ENCODE results near the gene VMP1.
"Not testable (repeated sequence)": the region's sequence is repeated elsewhere in the genome, so short reads cannot be mapped to it uniquely, and the experiment has no call there.

Gene VMP1

DNA sequence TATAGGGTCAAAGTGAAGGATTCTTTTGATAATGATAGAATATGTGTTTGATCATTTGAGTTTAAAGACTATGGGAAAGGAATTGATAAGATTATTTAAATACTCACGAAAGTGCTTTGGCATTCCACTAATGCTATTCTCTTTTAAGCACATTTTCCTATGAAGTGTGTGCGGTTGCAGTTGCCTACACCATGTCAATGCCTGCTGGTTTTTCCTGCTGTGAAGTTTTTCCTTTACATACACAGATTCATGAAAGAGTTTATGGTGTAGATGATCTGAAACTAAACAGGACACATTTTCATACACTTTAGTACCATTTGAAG lies 78.7 kb downstream of the VMP1 start:
- no peak overlapping the region for H3K4me3 ChIP-seq (ENCODE audit: low read length)
- peaks cover 19% of the 10 kb centered on the region for H3K4me1 ChIP-seq (ENCODE audit: control insufficient read depth, low read length)
- no peaks in the 10 kb centered on the region for H3K36me3 ChIP-seq (ENCODE audit: control insufficient read depth, low read length)
- no peaks in the 10 kb centered on the region for H3F3A ChIP-seq (ENCODE audit: control insufficient read depth, insufficient read depth)
- TF ChIP-seq EZH2phosphoT487 (IDR thresholded peaks at IDR 0.05; ENCODE audit: borderline replicate concordance, low read length) (no peak), CTCF (IDR thresholded peaks at IDR 0.05; ENCODE audit: low read depth, low read length, poor library complexity, severe bottlenecking) (no peak)
- H3K4me2 ChIP-seq (ENCODE audit: low read length), result no peak overlapping the region
- no peaks in the 10 kb centered on the region for H3K9me2 ChIP-seq (replicated peaks; ENCODE audit: control insufficient read depth, low read length)
- no peaks in the 10 kb centered on the region for H4K20me1 ChIP-seq (ENCODE audit: control insufficient read depth, insufficient read depth, low read depth, low read length)
- H3K9me3 ChIP-seq (ENCODE audit: control insufficient read depth, insufficient read depth, low read length), result no peaks in the 10 kb centered on the region
- no peaks in the 10 kb centered on the region for H3K27me3 ChIP-seq (ENCODE audit: control insufficient read depth, low read length)
- H3K27ac ChIP-seq (ENCODE audit: low read depth, low read length), result no peak overlapping the region
- peaks cover 3% of the 10 kb centered on the region; the same call in 1 of the 2 replicates for H3K79me2 ChIP-seq (ENCODE audit: control insufficient read depth, low read length)

DNA sequence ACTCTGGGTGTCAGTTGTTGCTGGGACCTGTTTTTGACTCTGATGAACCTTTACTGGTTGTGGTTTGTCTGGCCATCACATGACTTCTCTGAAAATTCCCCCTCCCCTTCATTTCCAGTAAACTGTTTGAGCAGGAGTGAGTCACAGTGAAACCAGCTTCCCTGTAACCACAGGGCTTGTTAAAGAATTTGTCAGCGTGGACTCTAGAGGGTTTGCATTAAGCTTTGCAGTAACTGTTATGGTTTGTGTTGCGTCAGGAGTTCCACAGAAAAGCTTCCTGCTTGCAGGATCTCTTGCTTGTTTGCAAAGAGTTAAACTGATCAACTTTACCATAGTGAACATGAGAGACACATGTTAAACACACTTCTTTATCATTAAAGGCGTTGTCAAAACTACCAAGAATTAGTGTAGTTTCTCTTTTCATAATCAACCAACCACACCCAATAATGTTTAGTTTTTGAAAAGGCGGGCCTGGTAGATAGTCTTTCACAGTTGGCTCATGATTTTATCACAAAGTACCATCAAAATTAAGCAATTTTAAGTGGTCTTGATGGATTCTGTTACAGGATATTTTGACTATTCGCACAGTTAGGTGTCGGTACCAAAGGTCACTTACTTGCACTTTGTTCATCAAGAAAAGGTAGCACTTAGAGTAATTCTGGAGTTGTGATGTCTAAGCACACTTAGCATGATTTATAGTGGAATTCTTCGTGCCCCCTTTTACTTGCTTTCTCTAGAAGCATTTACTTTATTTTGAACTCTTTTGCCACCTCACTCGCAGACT lies 79.3 kb downstream of the VMP1 start:
- Histone ChIP-seq H3K79me2 (ENCODE audit: control insufficient read depth, low read length) (peaks cover 3% of the 10 kb centered on the region; the same call in 1 of the 2 replicates), H3K4me1 (ENCODE audit: control insufficient read depth, low read length) (peaks cover 19% of the 10 kb centered on the region), H3K4me3 (ENCODE audit: low read length) (no peak overlapping the region)

DNA sequence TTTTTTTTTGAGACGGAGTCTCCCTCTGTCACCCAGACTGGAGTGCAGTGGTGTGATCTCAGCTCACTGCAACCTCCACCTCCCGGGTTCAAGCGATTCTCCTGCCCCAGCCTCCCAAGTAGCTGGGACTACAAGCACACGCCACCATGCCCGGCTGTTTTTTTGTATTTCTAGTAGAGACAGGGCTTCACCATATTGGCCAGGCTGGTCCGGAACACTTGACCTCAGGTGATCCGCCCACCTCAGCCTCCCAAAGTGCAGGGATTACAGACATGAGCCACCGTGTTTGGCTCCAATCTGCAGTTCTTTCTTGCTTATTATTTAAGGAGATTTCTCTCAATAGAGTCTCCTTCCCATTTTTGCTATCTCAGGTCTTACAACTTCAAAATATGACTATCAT lies 82.4 kb downstream of the VMP1 start:
- H3K4me1 ChIP-seq (ENCODE audit: control insufficient read depth, low read length); H3K4me3 ChIP-seq (ENCODE audit: low read length); H3K27me3 ChIP-seq (ENCODE audit: control insufficient read depth, low read length); H3K9me3 ChIP-seq (ENCODE audit: control insufficient read depth, insufficient read depth, low read length); H4K20me1 ChIP-seq (ENCODE audit: control insufficient read depth, insufficient read depth, low read depth, low read length); H3K4me2 ChIP-seq (ENCODE audit: low read length); H3K27ac ChIP-seq (ENCODE audit: low read depth, low read length); H3K9me2 ChIP-seq (replicated peaks; ENCODE audit: control insufficient read depth, low read length); H3K79me2 ChIP-seq (ENCODE audit: control insufficient read depth, low read length); H3F3A ChIP-seq (ENCODE audit: control insufficient read depth, insufficient read depth); H3K36me3 ChIP-seq (ENCODE audit: control insufficient read depth, low read length): not testable (repeated sequence)

More for the DNA sequence above, 79.3 kb downstream of the VMP1 start:
- no peaks in the 10 kb centered on the region for H3K36me3 ChIP-seq (ENCODE audit: control insufficient read depth, low read length)
- no peaks in the 10 kb centered on the region for H3K9me2 ChIP-seq (replicated peaks; ENCODE audit: control insufficient read depth, low read length)
- no peaks in the 10 kb centered on the region for H3K27me3 ChIP-seq (ENCODE audit: control insufficient read depth, low read length)
- no peaks in the 10 kb centered on the region for H3F3A ChIP-seq (ENCODE audit: control insufficient read depth, insufficient read depth)
- no peak for TF ChIP-seq EZH2phosphoT487 (IDR thresholded peaks at IDR 0.05; ENCODE audit: borderline replicate concordance, low read length)
- no peak for TF ChIP-seq CTCF (IDR thresholded peaks at IDR 0.05; ENCODE audit: low read depth, low read length, poor library complexity, severe bottlenecking)
- H4K20me1 ChIP-seq (ENCODE audit: control insufficient read depth, insufficient read depth, low read depth, low read length), result no peaks in the 10 kb centered on the region
- no peak overlapping the region for H3K4me2 ChIP-seq (ENCODE audit: low read length)
- H3K9me3 ChIP-seq (ENCODE audit: control insufficient read depth, insufficient read depth, low read length), result no peaks in the 10 kb centered on the region
- no peak overlapping the region for H3K27ac ChIP-seq (ENCODE audit: low read depth, low read length)

DNA sequence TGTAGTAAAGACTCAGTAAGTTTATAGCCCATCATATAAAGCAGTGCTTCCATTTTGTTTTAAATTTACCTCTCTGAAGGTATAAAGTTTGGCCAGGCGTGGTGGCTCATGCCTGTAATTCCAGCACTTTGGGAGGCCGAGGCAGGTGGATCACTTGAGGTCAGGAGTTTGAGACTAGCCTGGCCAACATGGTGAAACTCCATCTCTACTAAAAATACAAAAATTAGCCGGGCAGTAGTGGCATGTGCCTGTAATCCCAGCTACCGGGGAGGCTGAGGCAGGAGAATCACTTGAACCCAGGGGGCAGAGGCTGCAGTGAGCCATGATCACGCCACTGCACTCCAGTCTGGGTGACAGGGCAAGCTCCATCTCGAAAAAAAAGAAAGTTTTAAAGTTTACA lies 83.0 kb downstream of the VMP1 start:
- not testable (repeated sequence) for H3K4me2 ChIP-seq (ENCODE audit: low read length); H3K36me3 ChIP-seq (ENCODE audit: control insufficient read depth, low read length); H3K9me3 ChIP-seq (ENCODE audit: control insufficient read depth, insufficient read depth, low read length); H3K27me3 ChIP-seq (ENCODE audit: control insufficient read depth, low read length); H4K20me1 ChIP-seq (ENCODE audit: control insufficient read depth, insufficient read depth, low read depth, low read length); H3K79me2 ChIP-seq (ENCODE audit: control insufficient read depth, low read length); H3K9me2 ChIP-seq (replicated peaks; ENCODE audit: control insufficient read depth, low read length); H3K27ac ChIP-seq (ENCODE audit: low read depth, low read length); H3K4me3 ChIP-seq (ENCODE audit: low read length); H3K4me1 ChIP-seq (ENCODE audit: control insufficient read depth, low read length); H3F3A ChIP-seq (ENCODE audit: control insufficient read depth, insufficient read depth)
